Tibial artery (tissue), 4 donors: ENCODE measurements around the gene SEPHS2.

Source experiments
- DNase-seq, 2 donors: peaks; one replicate each; pipeline ENCODE4 v3.0.0-alpha.2; 2019
- H3K27ac ChIP-seq, 2 donors: fragments of 200-600 bp; sonication (generic) in 1 of 2; 1 replicate in 1 of 2; 2 replicates in 1 of 2; pipeline ENCODE4 v1.5.1; 2018 to 2019; ENCODE audit warnings: mild to moderate bottlenecking in 1 of 2
- H3K27me3 ChIP-seq, 2 donors: fragments of 200-600 bp; sonication (generic) in 1 of 2; one replicate each; pipeline versions ENCODE4 v1.5.1 to v1.6.0; 2016 to 2019
- H3K36me3 ChIP-seq, 3 donors: fragments of 200-600 bp; sonication (generic) in 2 of 3; one replicate each; pipeline ENCODE4 v1.5.1; 2016 to 2019; ENCODE audit warnings: mild to moderate bottlenecking in 2 of 3
- H3K4me1 ChIP-seq, 4 donors: fragments of 200-600 bp; sonication (generic) in 2 of 4; 1 replicate in 3 of 4; 2 replicates in 1 of 4; pipeline ENCODE4 v1.5.1; 2016 to 2019
- H3K4me3 ChIP-seq, 2 donors: fragments of 200-600 bp; sonication (generic) in 1 of 2; 1 replicate in 1 of 2; 2 replicates in 1 of 2; pipeline ENCODE4 v1.5.1; 2018 to 2019; ENCODE audit warnings: mild to moderate bottlenecking in 2 of 2
- H3K9me3 ChIP-seq, 3 donors: fragments of 200-600 bp; sonication (generic) in 1 of 3; one replicate each; pipeline ENCODE4 v1.5.1; 2016 to 2019
- CTCF ChIP-seq, 2 experiments: fragments of 200-600 bp in 1 of 2; fragments of 450-650 bp in 1 of 2; IDR thresholded peaks; one replicate each; pipeline ENCODE4 v1.5.1; 2017 to 2019; ENCODE audit warnings: antibody characterized with exemption in 2 of 2, mild to moderate bottlenecking in 1 of 2, moderate library complexity in 1 of 2
- intact Hi-C: fragments of 100-400 bp; cut with DNase I; formaldehyde crosslinking; loops from one replicate; pipeline ENCODE4 v1.15.0; 2023; ENCODE audit warnings: low total_unique reads

SEPHS2 gene

GRCh38 chr16:30445408-30446202, at the start of gene SEPHS2:
TSS of gene SEPHS2 (minus strand) at chr16:30445874. CDS start at chr16:30445727, 147 bp downstream.
- Histone ChIP-seq H3K4me1 (peaks cover 0 to 23% (median 15%) of the 10 kb centered on the region in 4 donors), H3K4me3 (peak within 1 kb of the TSS; percentile 75 to 94), H3K27ac (peak within 1 kb of the TSS; percentile 92 to 93), H3K9me3 (no peaks in the 10 kb centered on the region), H3K27me3 (peaks cover 0 to 6% of the 10 kb centered on the region in 2 donors), H3K36me3 (peaks cover 0 to 15% (median 10%) of the 10 kb centered on the region in 3 donors)
- TF ChIP-seq CTCF (IDR thresholded peaks at IDR 0.05): peak in 1 of 2 experiments; percentile 39
- intact Hi-C loops: loop anchor here (5.0 kb wide), 1 partner anchor 82 kb away; the partner anchor contains the start of gene ZNF768
- DNase-seq: peak; percentile 99 to 100

GRCh38 chr16:30494709-30495108, 49.0 kb upstream of the SEPHS2 start:
- H3K4me1 ChIP-seq: no peaks in the 10 kb centered on the region
- no peak for TF ChIP-seq CTCF (IDR thresholded peaks at IDR 0.05)
- no peaks in the 10 kb centered on the region for H3K9me3 ChIP-seq
- H3K27ac ChIP-seq: no peak overlapping the region
- H3K27me3 ChIP-seq: peaks cover 0 to 14% of the 10 kb centered on the region in 2 donors
- no peak for DNase-seq
- intact Hi-C loops: no loop called here
- H3K36me3 ChIP-seq: no peaks in the 10 kb centered on the region
- H3K4me3 ChIP-seq: no peak overlapping the region

- no peak for TF ChIP-seq CTCF (IDR thresholded peaks at IDR 0.05)
- Histone ChIP-seq H3K4me3 (no peak overlapping the region), H3K4me1 (peaks cover 0 to under 1% (median 0%) of the 10 kb centered on the region in 4 donors), H3K27me3 (peaks cover 0 to 11% of the 10 kb centered on the region in 2 donors), H3K9me3 (no peaks in the 10 kb centered on the region), H3K27ac (no peak overlapping the region), H3K36me3 (no peaks in the 10 kb centered on the region)
- intact Hi-C loops: no loop called here
- no peak for DNase-seq
These were observed 48.3 kb upstream of the SEPHS2 start for GRCh38 chr16:30493941-30494488.

GRCh38 chr16:30491744-30492308, 46.2 kb upstream of the SEPHS2 start:
- H3K4me3 ChIP-seq: no peak overlapping the region
- H3K27ac ChIP-seq: no peak overlapping the region
- H3K4me1 ChIP-seq: peaks cover 0 to 3% (median 0%) of the 10 kb centered on the region in 4 donors
- H3K9me3 ChIP-seq: no peaks in the 10 kb centered on the region
- DNase-seq: no peak
- H3K36me3 ChIP-seq: no peaks in the 10 kb centered on the region
- intact Hi-C loops: no loop called here
- peaks cover 0 to 11% of the 10 kb centered on the region in 2 donors for H3K27me3 ChIP-seq
- TF ChIP-seq CTCF (IDR thresholded peaks at IDR 0.05): no peak

- Histone ChIP-seq H3K27me3 (peaks cover 0 to 8% of the 10 kb centered on the region in 2 donors), H3K27ac (no peak overlapping the region), H3K4me1 (peaks cover 0 to 3% (median 0%) of the 10 kb centered on the region in 4 donors), H3K36me3 (no peaks in the 10 kb centered on the region), H3K9me3 (no peaks in the 10 kb centered on the region), H3K4me3 (no peak overlapping the region)
- TF ChIP-seq CTCF (IDR thresholded peaks at IDR 0.05): no peak
- no peak for DNase-seq
- intact Hi-C loops: no loop called here
These were observed 45.6 kb upstream of the SEPHS2 start for GRCh38 chr16:30491229-30491628.
